COLO668 (cell line): ENCODE measurements around the gene NANS.
"Not testable (repeated sequence)": the region's sequence is repeated elsewhere in the genome, so short reads cannot be mapped to it uniquely, and the experiment has no call there.

ENCODE experiments used
- DNase-seq: peaks from one replicate; lab custom pipeline; 2025; ENCODE audit not compliant: unreplicated experiment; lab: John Stamatoyannopoulos, UW

The NANS gene

DNA sequence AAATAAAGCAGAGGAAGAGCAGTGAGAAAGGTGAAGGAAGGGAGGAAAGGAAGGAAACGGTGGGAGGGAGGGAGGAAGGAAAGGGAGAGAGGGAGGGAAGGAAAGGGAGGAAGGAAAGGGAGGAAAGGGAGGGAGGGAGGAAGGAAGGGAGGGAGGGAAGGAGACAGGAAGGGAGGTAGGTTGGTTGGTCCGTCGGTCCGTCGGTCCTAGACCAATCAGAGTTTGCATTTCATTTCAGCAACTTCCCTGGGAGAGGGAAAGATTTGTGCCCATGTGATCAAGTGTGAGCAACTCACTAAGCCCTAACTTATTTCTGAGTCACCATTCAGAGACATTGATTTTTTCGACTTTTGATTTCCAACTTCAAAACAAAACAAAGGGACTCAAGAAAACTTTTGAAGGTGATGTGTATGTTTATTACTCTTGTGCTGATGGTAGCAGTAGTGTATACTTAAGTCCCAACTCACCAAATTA, 18.8 kb downstream of the NANS start:
- no peak for DNase-seq

- DNase-seq = not testable (repeated sequence)
These were observed 20.0 kb downstream of the NANS start for GRCh38 chr9:98076514-98076890.

GRCh38 chr9:98078895-98079294, 22.4 kb downstream of the NANS start:
- DNase-seq = no peak

GRCh38 chr9:98080326-98080725, 23.8 kb downstream of the NANS start:
- DNase-seq = no peak

DNA sequence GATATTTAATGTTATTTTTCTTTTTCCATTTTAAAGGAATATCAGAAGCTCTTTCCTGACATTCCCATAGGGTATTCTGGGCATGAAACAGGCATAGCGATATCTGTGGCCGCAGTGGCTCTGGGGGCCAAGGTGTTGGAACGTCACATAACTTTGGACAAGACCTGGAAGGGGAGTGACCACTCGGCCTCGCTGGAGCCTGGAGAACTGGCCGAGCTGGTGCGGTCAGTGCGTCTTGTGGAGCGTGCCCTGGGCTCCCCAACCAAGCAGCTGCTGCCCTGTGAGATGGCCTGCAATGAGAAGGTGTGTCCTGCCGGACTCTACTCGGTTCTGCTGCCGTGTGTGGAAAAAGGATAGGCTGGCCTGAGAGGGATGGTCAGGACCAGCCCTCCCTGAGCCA, 24.2 kb downstream of the NANS start:
- no peak for DNase-seq

DNA sequence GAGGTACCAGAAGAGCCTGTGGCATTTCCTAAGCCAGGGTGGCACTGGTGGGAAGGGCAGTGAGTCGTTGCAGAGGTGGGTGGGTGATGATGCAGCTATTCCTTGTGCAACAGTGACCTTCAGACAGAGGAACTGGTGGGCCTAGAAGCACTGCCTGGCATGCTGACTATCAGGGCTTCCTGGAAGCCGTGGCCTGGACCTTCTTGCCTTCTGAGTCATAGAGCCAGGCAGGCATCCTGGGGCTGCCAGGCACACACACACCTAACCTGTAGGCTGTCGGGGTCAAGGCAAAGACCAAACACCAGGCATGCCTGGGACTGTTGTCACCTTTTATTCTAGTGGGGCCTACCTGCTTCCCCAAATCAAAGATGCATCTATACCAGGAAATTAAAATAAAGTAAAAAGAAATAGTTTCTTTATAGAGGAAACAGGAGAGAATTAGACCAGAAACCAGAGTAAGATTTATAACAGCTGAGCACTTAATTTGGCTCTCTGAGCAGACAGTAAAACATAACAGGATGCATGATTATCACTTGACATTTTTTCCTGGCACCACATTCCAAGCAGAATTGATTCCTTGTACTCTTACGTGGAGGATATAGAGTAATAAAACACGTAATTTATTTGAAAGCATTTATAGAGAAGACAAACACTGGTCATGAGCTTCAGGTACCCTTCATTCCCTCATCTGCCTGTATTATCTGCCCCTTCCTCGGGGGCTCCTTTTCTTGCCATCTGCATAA, 25.1 kb downstream of the NANS start:
- no peak for DNase-seq

DNA sequence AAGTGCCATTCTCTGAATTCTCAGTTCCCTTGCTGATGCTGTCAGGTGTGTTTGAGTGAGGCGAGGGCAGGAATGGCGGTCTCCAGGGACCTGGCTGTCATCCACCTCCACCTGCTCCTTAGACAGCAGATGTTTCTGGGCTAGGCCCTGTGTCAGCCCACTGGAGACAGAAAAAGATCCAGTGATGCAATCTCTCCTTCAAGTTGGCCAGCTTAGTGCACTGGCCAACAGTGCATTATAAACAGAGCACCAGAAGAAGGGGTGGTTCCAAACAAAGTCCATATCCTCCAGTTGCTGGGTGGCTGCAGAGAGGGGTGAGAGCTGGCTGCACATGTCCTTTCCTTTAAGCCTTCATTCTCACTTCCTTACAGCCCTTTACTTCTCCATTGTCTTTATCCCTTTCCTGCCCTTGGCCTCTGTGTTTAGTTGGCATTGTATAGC, 26.5 kb downstream of the NANS start:
- DNase-seq = no peak

GRCh38 chr9:98083566-98084183, 27.1 kb downstream of the NANS start:
- DNase-seq = no peak

DNA sequence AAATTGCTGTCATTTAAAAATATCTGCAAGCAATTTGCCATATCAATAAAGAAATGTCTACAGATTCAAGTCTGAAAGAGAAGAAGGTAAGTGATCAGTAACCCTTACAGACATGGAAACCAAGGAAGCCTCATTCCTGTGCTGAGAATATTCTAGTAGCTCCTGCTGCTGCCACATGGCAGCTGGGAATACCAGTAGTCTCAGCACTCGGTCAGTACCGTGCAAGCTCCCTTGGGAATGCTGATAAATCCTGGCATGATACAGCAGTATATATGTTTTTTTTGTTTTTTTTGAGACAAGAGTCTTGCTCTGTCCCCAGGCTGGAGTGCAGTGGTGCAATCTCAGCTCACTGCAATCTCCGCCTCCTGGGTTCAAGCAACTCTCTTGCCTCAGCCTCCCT, 27.9 kb downstream of the NANS start:
- DNase-seq = no peak

DNA sequence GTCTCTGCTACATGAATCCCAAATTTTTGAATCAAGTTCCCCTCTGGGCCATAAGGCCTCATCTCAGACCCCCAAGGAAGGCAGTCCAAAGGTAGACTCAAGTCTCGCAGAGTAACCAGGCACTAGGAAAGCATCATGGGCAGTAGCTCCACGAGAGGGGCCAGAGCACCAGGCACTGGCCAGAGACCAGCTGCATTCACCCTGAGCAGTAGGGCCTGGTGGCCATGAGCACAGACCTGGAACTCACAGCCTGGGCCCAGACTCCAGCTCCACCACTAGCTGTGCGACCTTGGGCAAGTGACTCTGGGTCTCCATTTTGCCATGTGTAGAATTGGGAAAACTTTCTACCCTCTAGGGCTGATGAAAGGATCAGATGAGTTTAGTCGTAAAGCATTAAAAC, 28.5 kb downstream of the NANS start:
- DNase-seq = no peak

DNA sequence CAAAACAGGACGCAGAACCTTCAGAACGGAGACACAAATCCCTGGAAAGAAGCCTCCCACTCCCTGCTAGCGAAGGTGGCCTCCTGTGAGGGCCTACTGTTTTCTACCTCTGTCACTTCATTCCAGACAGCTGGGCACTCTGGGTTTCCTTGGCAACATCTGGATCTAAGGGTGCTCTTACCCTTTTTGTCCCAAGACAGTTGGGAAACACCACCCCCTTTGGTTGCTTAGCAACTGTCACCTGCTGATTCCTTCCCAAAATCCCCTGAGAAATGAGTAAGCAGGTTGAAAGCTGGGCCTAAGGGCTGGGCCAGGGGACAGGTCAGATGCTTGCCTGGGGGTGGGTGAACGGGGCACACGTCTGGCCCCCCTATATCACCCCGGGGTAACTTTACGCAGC, 29.4 kb downstream of the NANS start:
- no peak for DNase-seq

DNA sequence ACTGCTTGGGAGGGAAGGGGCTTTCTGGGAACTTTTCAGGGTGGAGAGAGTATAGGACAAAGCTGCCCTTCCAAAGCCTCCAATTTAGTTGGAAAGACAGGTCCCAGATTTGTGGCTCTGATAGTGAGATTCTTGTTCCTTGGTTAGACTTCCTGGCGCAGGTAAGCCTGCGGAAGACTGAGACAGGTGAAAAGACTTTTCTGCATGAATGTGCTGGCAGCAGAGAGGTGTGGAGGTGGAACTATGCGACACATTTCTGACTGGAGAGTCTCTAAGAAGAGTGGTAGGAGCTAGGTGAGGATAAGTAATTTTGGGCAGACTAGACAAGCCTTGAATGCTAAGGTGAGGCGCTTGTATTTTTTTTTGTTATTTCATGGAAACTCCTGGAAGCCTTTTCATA, 29.9 kb downstream of the NANS start:
- DNase-seq = no peak

DNA sequence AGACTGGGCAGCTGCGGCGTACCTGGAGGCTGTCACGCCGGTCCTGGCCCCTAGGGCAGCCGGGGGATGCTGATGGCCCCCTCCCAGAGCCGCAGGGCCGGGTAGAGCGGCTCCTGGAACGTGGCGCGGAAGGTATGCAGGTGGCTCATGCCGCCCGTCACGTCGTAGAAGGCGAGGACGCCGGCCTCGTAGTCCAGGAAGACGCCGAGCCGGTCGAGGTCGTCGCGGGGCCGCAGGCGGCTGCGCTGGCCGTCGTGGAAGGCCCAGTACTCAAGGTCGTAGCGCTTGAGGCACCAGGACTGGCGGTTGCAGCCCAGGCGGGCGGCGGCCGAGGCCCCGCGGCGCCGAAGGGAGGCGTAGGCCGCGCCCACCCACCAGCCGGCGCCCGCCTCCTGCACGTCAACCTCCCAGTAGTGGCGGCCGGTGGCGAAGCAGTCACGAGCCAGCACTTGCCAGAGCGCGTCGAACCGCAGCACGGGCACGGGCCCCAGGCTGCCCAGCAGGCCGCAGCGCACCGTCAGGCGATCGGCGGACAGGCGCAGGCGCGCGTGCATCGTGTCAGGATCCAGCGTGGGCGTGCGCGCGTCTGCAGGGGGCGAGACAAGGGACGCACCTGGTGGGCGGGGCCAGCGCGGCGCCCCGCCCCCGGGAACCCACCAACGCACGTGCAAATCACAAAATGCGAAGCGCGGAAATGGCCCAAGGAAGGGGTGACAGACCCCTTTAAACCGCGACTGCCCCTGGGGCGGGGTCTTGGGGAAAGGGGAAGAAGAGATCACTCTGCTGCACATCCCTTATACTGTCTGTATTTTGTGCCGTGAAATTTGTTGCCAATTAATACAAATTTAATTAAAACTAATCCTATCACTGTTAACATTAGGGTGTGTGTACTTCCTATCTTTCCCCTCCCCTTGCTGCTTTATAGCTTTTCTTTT, 31.2 kb downstream of the NANS start:
- DNase-seq = peak; percentile 37

DNA sequence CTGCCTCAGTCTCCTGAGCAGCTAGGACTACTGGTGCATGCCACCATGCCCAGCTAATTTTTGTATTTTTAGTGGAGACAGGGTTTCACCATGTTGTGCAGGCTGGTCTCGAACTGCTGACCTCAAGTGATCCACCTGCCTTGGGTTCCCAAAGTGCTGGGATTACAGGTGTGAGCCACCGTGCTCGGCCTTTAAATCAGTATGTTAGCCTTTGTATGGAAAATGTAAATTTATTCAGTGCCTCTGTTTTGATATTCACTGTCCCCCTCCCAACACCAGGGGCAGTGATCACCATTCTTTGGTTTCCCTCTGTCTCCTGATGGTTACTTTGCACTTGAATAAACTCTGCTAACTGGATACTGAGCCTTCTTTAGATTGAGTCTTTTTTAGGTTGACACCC, 34.1 kb downstream of the NANS start:
- not testable (repeated sequence) for DNase-seq

DNA sequence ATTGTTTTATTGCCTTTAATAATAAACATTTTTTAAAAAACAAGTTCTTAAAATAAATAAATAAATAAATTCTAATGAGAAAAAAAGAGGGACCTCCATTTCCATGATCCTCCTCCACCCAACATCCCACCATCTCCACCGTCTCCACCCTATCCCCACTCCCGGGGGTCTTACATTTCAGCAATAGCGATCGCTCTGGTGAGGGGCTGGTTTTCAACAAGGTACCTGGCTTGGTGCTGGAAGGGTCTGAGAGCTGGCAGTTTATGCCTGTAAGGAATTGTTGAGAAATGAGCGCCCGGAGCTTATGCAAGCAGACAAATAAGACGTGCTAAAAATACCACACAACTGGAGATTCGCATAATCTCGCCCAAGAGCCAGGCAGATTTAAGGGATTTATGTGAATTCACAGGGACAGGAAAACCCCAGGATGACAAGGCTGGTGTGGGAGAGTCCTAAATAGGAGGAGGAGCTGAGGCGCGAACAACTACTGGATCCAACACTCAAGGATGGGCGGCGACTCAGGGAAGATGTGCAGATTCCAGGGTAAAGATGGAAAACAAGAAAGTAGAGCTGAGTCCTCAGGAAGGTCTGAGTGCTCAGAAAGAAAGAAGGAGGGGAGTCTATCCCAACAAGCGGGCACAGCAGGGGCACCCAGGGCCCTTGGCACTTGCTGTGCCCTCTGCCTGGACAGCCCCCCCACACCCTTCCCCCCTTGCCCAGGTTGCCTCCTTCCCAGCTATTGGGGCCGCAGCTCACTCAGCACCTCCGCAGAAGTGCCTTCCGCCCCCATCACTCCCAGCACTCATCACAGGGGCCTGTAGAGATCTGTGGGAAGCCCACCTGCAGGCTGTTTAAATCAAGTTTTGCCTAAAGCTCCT, 35.4 kb downstream of the NANS start:
- no peak for DNase-seq

DNA sequence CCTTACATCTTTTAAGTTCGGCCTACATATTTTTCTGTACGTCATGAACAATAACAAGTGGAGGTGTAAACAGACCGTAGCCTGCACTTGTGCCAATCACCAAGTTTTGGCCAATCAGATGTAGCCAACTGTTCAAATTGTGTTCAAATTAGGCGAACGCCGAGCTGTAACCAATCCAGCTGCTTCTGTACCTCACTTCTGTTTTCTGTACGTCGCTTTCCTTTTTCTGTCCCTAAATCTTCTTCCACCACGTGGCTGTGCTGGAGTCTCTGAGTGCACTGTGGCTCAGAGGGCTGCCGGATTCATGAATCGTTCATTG, 36.0 kb downstream of the NANS start:
- DNase-seq = no peak

DNA sequence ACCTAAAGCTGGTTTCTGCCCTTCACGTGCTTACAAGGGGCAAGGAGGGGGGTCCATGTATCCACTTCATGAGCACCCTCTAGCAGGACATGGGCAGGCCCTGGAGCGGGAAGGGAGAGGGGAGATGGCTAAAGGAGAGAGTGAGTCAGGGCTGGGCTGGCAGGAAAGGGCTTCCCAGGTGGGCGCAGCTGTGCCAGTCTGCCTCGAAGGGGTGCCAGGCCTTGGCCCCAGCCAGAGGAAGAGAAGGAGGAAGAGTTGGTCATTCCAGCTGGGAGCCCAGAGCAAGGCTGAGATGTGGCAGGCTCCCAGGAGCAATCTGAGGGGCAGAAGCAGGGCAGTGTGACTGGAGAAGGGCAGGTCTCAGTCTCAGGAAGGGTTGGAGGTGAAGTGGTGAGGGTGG, 37.8 kb downstream of the NANS start:
- DNase-seq = no peak

GRCh38 chr9:98094851-98095250, 38.3 kb downstream of the NANS start:
- no peak for DNase-seq

DNA sequence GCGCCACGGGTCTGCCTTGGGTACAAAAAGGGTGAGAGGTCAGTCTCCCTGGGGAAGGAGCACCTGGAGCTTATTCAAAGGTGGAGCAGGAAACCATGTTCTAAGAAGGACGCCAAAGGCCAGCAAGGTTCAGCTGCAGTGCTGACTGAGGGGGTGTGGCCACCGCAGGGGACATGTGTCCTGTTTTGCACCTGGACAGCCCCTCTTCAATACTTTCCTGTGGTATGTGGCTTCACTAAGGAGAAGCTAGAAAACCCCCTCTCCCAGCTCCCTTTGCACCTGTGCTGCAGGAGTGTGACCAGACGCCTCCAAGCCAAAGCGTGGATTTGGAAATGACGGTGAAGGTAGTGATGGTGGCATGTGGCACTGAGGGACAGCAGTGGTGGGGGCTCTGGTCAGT, 38.9 kb downstream of the NANS start:
- DNase-seq = no peak

DNA sequence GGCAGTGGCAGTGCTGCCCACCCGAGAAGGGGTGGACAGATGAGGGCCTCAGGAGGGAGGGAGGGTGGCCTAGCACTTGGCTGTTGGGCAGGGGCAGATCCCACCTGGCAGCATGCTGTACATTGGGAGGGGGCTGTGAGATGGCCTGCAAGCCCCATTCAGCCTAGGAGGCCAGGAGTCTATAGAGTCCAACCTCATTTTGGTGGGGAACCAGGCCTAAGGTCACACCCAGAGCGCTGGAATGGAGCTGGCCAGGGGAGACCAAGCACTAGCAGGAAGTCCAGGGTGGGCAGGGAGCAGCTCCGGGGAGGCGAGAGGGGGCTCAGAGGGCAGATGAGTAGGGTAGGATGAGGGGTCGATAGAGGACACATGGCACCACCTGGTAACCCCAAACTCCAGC, 39.6 kb downstream of the NANS start:
- no peak for DNase-seq

- DNase-seq = peak; percentile 67
These were observed 41.3 kb downstream of the NANS start for GRCh38 chr9:98097836-98098235.
